Stimulated activated CD4-positive, alpha-beta T cell treated with anti-CD3 and anti-CD28 coated beads, Interleukin-15, amount 100 ng/mL, for 48 hours (primary cell): ENCODE measurements around the gene DVL1.
"Not testable (repeated sequence)": the region's sequence is repeated elsewhere in the genome, so short reads cannot be mapped to it uniquely, and the experiment has no call there.

Experiments used
- DNase-seq, 2 donors: peaks; one replicate each; pipeline ENCODE4 v3.0.0-alpha.2; 2020; ENCODE audit warnings: low read depth in 2 of 2

The DVL1 gene

DNA sequence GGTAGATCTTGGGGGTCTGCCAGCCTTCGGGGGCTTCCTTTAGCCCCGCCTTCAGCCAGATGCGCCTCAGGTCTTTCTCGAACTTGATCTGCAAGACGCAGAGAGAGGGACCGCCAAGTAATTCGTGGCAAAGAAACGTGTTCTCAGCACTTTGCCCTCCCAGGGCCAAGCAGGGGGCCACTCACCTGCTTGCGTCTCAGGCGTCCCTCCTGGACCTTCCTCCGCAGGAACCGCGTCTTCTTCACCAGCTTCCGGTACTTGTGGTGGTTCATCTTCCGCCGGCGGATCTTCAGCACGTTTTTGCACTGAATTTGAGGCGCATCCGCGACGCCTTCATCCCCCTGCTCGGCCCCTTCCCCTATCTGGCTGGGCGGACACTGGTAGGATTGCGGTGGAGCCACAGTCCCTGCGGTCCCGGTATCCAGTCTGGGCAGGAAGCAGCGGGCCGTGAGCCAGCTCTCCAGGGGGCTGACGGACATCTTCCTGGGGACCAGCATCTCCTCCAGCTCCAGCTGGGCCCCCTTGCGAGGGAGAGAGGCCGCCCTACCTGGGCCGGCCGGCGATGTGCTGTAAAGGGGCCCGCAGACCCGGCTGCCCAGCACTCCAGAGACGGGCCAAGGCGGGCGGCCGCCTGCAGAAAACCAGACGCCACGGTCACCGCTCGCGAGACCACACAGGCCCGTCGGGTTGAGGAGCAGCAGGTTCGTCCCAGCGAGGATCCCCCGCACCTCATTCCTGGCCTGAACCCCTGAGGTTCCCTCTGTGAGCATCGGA is 24.8 kb upstream of the DVL1 start:
- no peak for DNase-seq

DNA sequence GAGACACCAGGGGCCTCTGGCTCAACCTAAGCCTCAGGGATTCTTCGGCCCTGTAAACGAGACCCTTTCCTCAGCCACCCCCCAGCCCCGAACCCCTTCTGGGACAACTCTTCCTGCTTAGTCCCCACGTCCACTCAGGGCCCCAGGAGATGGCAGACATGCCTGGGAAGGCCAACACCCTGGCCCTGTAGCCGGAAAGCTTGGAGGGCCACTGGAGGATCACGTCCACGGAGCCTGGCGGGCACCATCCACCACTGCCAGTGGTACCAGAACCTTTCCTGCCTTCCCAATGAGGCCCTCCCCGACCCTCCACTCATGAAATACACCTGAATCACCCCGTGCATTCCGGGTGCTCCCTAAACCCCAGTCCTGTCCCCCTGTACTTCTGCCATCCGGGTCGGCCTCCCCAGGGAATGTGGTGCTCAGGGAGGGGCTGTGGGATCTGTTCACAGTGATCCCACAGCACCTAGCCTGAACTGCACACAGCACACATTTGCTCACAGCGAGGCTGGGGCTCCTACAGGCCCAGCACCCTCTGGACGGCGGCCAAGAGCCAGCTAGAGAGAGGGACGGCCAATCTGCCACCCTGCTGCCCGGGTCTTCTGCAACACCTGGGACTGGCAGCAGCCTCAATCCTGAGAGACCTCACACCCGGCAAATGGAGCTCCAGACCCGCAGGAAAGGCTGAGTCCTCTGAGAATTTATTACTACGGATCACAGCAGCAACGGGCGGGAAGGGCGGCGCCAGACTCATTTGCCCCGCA is 24.0 kb upstream of the DVL1 start:
- no peak for DNase-seq

DNA sequence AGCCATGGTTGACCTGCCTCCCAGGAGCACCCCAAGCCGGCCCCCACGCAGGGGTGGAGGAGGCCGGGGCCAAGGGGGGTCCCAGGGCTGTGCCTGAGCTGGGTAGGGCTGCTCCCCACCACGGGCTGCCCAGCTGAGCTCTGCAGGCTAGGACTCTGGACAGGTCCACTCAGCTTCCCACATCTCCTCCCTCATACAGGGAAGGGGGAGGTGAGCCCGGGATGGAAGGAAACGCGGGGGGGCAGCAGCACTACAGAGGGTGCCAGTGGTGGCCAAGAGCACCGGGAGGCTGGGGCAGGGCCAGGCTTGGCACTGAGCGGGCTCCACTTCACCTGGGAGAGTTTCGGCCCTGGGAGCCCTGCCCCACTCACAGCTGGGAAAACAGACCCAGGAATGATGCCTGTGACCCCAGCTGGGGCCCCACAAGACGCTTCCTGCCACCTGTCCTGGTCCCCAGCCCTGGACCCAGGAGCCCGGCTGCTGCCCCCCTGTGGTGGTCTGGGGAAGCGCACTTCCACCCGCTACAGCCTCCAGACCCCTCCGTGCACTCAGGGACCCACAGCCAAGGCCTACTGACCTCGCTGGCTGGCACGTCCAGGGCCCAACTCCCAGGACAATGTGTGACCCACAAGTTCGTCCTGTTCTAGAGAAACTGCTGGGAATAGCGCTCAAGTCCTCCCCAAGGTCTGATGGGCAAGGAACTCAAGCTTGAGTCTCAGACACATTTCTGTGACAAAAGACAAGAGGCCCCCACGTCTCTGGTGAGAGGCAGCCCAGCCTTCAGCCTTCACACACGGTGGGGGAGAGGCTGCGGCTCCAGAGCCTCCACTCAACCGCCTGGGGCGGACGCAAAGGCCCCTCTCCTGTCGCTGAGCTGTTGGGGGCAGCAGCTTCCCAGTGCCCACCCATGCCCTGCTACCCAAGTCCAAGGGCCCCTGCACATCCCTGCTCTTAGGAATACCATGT is 22.8 kb upstream of the DVL1 start:
- peak; percentile 40 to 72 for DNase-seq

DNA sequence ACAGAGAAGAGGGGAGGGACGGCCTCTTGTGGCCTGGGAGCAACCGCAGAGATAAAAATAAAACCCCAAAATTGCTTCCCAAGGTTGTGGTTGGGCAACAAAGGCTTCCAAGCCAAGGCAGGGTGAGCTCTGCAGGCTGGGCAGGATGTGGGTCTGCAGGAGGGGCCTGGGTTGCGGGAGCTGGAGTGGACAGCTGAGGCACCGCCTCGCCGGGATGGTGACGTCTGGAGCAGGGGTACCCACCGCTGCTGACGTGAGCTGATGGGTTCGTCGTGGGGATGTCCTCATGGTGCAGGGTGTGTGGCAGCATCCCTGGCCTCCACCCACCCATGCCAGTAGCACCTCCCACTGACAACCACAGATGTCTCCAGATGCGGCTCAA is 22.1 kb upstream of the DVL1 start:
- DNase-seq = no peak

DNA sequence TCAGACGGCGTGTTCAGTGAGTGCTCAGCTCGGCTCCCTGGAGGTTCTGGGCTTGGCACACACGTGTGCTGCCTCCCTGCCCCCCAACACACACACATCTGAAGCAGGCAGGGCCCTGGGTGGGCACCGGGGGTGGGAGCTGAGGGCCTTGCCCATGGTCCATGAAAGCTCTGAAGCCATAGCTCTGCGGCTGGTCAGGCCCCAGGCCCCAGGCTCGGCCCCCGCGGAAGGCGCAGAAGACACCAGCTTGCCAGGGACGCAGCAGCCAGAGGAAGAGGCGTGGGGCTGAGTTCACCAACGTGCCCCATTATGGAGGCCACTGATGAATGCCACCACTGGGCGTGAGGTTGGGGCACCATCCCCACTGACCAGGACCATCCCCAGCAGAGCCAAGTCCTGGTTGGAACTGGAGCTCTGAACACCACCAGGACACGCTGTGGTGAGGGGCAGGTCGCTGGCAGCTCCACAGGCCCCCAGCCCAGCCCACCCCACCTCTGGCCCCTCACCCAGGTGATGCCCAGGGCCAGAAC is 21.6 kb upstream of the DVL1 start:
- DNase-seq = no peak

DNA sequence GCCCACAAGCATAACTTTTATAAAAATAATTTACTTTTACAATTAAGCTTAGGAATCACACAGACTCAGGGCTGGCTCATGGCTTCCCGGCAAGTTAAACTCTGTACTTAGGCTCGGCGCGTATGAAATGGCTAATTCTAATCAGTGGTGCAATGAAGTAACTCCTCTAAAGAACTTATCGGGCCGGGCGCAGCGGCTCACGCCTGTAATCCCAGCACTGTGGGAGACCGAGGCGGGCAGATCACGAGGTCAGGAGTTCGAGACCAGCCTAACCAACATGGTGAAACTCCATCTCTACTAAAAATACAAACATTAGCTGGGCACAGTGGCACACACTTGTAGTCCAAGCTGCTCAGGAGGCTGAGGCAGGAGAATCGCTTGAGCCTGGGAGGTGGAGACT is 20.9 kb upstream of the DVL1 start:
- DNase-seq = not testable (repeated sequence)

DNA sequence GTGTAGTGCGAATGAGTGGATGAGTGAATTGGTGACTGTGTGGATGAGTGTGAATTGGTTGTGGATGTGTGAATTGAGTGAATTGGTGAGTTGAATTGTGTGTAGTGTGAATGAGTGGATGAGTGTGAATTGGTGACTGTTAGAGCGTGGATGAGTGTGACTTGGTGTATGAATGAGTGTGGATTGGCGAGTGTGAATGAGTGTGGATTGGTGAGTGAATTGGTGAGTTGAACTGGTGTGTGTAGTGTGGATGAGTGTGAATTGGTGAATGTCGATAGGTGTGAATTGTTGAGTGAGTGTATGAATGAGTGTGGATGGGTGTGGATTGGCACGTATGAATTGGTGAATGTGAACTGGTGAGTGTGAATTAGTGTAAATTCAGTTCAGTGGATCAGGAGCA is 18.1 kb upstream of the DVL1 start:
- DNase-seq = no peak

DNA sequence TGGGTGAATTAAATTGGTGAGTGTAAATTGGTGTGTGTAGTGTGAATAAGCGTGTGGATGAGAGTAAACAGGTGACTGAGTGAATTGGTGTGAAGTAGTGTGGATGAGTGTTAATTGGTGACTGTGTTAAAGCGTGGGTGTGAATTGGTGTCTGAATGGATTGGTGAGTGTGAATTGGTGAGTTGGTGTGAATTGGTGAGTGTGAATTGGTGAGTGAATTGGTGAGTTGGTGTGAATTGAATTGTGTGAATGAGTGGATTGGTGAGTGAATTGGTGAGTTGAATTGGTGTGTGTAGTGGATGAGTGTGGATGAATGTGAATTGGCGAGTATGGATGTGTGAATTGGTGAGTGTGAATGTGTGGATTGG is 17.5 kb upstream of the DVL1 start:
- no peak for DNase-seq

DNA sequence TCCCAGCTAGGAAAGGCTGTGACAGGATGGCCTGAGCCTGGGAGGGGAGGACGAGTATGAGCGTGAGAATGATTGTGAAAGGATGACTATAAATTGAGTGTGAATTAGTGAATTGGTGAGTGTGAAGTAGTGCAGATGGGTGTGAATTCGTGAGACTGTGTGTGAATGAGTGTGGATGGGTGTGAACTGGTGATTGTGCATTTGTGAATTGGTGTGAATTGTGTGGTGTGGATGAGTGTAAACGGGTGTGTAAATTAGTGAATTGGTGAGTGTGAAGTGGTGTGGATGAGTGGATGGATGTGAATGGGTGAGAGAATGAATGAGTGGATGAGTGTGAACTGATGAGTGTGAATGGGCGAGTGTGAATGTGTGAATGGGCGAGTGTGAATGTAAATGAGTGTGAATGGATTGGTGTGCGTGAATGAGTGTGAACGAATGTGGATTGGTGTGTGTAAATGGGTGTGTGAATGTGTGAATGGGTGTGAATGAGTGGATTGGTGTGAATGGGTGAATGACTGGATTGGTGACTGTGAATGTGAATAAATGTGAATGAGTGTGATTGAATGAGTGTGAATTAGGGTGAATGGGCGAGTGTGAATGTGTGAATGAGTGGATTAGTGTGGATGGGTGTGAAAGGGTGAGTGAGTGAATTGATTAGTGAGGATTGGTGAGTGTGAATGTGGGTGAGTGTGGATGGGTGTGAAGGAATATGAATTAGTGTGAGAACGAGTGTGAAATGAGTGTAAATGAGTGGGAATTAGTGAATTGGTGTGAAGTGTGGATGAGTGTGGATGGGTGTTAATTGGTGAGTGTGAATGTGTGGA is 16.9 kb upstream of the DVL1 start:
- DNase-seq = no peak

DNA sequence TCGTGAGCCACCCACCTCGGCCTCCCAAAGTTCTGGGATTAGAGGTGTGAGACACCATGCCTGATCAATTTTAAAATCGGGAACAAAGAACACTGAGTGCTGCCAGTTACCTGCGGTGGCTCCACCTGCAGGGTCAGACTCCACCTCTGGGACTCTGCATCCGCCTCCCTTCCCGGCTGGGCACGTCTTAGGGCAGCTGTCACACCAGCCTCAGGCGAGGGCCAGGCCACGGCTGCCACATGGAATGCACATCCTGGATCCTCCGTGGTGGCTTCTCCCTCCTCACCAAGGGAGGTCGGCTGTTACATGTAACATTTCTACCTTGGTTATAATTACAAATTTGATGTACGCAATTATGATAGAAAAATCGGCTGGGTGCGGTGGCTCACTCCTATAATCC is 15.0 kb upstream of the DVL1 start:
- DNase-seq = no peak

DNA sequence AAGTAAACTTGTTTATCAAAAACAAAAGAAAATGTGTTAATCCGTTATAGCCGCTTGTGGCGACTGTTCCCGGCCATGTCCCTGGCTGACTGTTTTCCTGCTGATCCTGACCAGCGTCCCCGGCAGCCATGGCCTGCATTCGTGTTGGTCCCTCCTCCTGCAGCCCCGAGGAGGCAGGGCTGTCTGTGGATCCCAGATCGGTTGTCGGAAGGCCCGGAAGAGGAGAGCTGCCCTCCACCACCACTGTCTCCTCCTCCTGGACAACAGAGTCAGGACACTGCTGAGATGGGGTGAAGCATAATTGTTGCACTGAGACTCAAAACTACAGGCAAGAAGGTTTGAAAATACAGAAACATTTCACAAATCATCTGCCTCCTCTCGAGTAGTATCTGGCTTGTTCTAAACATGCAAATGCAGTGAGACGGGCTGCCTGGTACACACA is 12.8 kb upstream of the DVL1 start:
- no peak for DNase-seq

DNA sequence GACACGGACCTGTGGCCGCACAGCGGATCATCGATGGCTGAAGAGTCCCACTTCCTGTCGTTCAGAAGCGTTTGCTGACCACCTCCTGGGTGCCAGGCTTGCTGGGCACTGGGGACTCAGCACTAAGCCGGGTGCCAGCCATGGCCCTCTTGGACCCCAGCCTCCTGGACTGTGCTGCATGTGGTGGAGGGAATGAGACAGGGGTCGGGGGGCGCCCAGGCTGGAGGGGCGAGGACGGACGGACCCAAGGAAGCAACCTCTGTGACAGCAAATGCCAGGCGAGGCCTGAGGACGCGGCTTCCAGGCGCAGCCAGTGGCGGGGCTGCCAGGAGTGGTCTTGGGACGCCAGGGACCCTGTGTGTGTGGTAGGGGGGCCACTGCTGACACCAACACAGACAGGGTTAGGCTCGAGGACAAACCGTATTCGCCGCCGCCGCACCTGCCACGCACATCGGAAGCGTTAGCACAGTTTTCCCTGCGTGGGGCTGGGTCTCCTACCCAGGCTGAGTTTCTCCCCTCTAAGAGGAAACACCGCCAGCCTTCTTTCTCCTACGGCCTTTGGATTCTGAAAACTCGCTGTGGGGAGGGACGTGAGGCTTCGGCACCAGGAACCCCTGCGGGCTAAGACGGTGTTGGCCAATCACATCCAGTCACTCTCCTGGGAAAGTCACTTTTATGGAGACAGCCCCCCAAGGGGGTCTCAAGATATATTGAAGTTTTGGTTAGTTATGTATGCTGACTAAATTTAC is 12.2 kb upstream of the DVL1 start:
- no peak for DNase-seq

DNA sequence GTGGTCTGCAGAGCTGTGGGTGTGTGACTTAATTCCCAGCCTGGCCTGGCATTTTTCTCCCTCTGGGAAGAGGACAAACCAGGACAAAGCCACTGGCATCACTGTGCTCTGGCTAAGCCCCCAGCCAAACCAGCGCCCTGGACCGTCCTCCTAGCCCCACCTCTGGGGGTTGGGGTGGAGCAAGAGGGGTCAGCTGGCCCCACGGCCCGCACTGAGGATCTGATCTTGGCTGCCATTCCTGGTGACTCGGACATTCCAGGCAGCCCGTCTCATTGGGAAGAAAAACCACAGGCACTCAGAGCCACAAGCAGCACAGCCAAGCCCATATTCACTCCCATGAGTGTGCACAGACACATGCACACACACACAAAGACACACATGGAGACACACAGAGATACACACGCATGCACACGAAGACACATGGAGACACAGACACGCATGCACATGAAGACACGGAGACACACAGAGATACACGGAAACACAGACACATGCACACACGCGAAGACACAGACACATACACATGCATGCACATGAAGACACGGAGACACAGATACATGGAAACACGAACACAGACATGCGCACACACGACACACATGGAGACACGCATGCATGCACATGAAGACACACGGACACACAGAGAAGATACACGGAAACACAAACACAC is 11.4 kb upstream of the DVL1 start:
- DNase-seq = no peak

DNA sequence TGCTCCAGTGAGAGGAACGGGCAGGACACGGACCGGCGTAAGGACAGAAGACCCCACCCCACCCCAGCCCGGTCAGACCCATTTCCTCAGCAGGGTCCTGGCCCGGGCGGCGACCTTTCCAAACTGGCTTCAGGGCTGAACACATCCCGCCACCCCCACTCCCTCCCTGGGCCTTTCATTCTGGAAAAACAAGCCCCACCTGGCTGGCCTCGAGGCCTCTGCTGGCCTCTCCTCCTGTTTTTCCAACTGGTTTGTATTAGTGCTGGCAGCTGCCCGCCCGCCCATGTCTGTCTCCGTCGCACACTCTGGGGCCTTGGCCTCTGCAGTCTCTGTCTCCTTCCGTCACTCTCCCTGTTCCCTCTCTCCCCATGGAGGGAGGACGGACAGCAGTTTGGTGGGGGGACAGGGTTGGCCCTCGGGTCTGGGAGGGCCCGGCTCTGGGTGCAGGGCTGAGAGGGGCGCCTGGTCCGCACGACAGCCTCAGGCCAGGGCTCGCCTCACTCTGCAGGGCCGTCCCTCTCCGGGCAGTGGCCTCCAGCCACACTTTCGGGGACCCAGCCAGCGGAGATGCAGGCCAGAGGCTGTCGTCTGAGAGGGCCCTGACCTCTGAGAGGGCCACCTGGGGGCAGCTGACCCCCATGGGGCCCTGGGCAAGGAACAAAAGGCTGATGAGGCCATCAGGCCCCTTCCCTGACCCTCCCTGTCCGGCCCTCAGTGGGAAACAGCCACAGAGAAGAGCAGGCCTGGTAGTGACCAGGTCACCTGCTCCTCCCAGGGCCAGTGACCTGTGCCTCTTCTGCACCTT is 10.6 kb upstream of the DVL1 start:
- no peak for DNase-seq

DNA sequence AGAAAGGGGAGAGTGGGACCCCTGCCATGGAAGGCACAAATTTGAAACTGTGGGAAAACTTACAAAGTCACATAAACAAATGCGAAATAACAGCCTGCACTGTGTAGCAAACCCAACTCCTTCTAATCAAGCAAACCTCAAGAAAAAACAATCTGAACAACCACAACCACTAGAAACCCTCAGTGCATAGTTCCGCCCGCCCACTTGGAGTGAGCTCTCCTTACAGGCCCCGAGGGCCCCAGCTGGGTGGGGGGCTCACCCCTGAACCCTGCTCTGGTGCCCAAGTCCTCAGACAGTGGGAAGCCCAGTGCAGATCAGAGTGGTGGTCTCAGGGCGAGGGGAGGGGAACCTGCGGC is 10.1 kb upstream of the DVL1 start:
- DNase-seq = no peak

DNA sequence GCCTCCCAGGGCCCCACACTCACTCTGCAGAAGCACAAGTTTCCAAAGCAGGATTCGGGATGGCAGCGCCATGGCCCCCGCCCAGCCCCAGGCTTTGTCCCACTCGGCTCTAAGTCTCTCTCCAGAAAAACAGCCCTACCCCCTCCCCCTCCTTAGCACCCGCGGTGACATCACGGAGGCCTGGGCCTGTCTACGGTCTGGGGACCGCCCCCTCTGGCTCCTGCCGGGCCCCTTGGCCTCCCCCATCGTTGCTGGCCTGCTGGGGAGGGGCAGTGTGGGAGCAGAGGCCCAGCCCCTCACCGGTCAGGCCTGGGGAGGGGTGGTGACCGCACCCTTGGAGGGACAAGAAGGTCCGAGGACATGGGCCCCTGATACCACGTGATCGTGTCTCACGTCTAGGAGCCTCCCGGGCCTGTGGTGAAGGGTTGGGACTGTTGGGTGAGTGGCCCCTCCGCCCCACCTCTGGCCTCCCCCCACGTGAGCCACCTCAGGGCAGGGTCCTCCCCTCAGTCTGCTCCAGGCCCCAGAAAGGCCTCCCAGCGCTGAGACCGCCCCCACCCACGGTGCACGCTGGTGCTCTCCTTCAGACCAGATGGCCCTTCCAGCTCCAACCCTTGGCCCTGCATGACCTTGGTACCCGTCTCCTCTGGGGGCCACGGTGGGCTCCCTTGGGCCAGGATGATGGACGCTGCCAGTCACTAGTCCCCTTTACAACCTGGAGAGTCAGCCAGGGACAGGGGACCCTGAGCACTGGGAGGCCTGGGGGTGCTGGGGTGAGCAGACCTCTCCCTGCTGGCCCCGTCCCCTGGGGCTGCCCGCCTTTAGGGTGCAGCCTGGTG is 9.4 kb upstream of the DVL1 start, which contains the start of gene MXRA8:
MXRA8 (minus strand) TSS at position 123 of the 839 bp plus-strand sequence; CDS start at position 72, 51 bp downstream.
- DNase-seq = no peak

DNA sequence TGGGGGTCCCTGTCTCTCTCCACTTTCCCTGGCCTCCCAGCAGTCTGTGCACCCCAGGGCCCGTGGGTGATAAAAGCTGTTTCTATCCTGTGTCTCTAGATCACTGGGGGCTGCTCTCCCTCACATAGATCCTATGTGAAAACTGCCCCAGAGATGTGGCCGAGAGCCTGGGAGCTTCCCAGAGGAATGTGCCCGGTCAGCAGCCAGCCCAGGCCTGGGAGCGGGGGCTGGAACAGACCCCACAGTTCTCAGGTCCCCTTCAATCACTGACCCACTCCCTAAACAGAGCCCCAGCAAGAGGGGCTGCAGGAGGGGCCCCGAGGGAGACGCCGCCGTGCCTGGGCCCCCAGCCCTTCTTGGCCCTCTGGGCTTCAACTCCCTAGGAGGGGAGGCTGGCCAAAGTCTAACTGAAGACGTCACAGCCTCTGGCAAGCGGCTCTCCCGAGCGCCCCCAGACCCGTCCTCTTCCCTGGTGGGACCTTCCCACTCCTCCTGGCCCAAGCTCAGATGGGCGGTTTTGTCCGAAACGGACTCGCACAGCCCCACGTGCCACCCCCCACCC is 8.7 kb upstream of the DVL1 start:
- no peak for DNase-seq
